Measurements from ENCODE around the gene LRP11. TPM values are rescaled to one million over a fixed set of nuclear protein-coding genes. Genes with fewer than 3 reads are reported as not detected.

The LRP11 gene, protein sequence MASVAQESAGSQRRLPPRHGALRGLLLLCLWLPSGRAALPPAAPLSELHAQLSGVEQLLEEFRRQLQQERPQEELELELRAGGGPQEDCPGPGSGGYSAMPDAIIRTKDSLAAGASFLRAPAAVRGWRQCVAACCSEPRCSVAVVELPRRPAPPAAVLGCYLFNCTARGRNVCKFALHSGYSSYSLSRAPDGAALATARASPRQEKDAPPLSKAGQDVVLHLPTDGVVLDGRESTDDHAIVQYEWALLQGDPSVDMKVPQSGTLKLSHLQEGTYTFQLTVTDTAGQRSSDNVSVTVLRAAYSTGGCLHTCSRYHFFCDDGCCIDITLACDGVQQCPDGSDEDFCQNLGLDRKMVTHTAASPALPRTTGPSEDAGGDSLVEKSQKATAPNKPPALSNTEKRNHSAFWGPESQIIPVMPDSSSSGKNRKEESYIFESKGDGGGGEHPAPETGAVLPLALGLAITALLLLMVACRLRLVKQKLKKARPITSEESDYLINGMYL
- total RNA-seq = 20.6 and 24.7 TPM in 2 replicates

DNA sequence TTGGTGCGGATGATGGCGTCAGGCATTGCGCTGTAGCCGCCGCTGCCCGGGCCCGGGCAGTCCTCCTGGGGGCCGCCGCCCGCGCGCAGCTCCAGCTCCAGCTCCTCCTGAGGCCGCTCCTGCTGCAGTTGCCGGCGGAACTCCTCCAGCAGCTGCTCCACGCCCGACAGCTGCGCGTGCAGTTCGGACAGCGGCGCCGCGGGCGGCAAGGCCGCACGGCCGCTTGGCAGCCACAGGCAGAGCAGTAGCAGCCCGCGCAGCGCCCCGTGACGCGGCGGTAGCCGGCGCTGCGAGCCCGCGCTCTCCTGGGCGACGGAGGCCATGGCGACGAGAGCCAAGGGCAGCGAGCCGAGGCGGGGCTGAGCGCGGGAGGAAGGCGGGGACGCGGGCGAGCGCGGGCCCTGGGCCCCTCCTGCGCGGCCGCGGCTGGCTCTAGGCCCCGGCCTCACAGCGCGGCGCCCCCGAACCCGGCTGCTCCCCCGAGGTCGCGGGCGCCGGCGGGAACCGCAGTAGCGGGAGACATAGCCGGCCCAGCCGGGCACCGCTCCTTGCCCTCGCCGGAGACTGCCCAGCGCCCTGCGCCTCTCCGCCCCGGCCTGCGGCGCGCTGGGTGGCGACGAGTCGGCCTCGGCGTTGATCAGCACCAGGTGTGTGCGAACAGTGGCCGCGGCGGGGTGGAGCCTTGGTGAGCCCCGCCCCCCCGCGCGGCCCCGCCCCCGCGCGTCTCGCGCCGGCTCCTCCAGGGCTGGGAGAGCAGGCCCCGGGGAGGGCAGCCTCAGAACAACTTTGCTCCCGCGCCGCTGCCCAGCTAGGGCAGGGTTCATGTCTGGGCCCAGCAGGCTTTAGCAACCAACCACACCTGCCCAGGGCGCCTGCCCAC, at the start of gene LRP11:
Gene LRP11, minus strand, starts transcription at position 662 of the 880 bp plus-strand sequence. Its CDS starts 339 bp downstream, at position 323.

GRCh38 chr6:149897855-149898744, 33.9 kb upstream of the LRP11 start, which contains the start of gene RAET1E:
RAET1E (minus strand) TSS chr6:149898113; CDS start chr6:149890901, 7,212 bp downstream.

Other genes starting within 250 kb of the LRP11 start
- 29.5 and 30.6 TPM in 2 replicates for gene KATNA1, start 215.6 kb downstream of the LRP11 start, total RNA-seq
- gene LATS1, start 146.3 kb downstream of the LRP11 start, total RNA-seq = 34.8 and 35.3 TPM in 2 replicates
- 54.3 and 68.4 TPM in 2 replicates for gene NUP43, start 117.8 kb downstream of the LRP11 start, total RNA-seq
- gene PCMT1, start 114.6 kb downstream of the LRP11 start, total RNA-seq = 179 and 190 TPM in 2 replicates
- gene RAET1E, start 33.8 kb upstream of the LRP11 start, total RNA-seq = 0.43 TPM in 1 of 2 replicates, not detected in the other
- 0.27 and 0.43 TPM in 2 replicates for gene RAET1G, start 58.8 kb upstream of the LRP11 start, total RNA-seq
- gene ULBP2, start 77.7 kb upstream of the LRP11 start, total RNA-seq = 6.5 TPM in 2 replicates
- 0.43 and 1.1 TPM in 2 replicates for gene ULBP1, start 99.6 kb upstream of the LRP11 start, total RNA-seq
- not detected in 2 replicates for gene RAET1L, start 161.2 kb upstream of the LRP11 start, total RNA-seq
- 19.4 and 24.5 TPM in 2 replicates for gene ULBP3, start 204.8 kb upstream of the LRP11 start, total RNA-seq

Data from thoracic aorta endothelial cell (primary cell).